Activated CD8-positive, alpha-beta memory T cell treated with anti-CD3 and anti-CD28 coated beads, Interleukin-2, amount 50 U/mL, for 1 hour (primary cell): ENCODE measurements around the gene GRM8.

Experiments used
- DNase-seq: peaks from one replicate; pipeline ENCODE4 v3.0.0-alpha.2; 2020; ENCODE audit errors: extremely low read depth

Gene GRM8

GRCh38 chr7:127230192-127230925 is 22.4 kb downstream of the GRM8 start:
- no peak for DNase-seq

GRCh38 chr7:127226685-127227374 is 25.9 kb downstream of the GRM8 start:
- DNase-seq: no peak

DNA sequence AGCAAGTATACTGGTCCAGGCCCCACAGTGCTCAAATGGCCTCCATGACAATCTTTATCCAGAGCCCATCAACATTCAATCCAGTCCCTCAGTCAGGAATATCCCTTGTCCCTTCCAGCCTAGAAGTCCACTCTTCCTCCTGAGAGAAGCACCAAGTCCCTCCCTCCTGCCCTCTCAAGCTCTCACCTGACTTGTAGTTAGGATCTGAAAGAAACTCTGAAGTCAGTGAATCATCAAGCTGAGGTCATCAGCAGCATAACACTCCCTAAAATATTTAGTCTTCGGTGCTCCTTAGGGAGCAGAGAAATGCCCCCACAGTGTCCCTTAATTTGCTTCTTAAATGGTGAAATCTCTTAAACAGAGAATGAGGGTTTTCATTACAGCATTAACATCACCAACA is 31.0 kb downstream of the GRM8 start:
- no peak for DNase-seq

GRCh38 chr7:127214956-127215718 is 37.6 kb downstream of the GRM8 start:
- no peak for DNase-seq

- no peak for DNase-seq
Measured at GRCh38 chr7:127209886-127210285, 42.9 kb downstream of the GRM8 start.

DNA sequence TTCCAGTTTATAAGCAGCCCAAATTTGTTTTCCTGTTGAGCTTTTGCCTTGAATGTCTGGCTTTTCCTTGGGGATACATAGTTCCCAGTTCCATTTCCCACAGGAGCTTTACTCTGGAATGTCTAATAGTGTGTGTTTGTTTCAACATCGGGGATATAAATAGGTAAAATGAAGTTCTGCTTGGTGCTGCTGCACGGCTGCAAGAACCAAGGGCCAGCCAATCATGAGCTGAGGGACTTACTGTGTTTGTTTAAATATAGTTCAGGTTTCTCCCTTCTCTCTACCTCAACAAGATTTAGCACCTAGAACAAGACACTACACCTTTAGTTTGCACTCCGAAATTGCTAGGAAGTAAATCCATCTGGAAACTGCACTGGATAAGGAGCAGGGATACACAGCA is 43.9 kb downstream of the GRM8 start:
- no peak for DNase-seq

DNA sequence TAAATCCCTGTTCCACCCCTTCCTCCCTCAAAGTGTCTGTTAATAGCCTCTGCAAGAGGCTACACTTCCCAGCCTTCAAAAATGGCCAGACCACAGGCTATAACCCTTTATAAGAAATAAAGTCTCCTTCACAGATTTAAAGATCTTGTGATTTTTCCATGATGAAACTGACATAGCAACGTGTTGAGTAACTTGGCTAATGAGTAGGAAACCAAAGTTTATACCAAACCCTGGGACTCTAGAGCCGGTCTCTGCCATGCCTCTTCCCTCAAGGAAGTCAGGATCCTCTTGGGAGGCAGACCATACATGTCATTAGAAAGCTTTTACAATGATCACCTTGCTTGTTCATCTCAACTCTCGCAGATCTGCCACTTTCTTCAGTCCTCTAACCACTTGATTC is 44.4 kb downstream of the GRM8 start:
- no peak for DNase-seq

GRCh38 chr7:127207806-127208205 is 44.9 kb downstream of the GRM8 start:
- DNase-seq: no peak

DNA sequence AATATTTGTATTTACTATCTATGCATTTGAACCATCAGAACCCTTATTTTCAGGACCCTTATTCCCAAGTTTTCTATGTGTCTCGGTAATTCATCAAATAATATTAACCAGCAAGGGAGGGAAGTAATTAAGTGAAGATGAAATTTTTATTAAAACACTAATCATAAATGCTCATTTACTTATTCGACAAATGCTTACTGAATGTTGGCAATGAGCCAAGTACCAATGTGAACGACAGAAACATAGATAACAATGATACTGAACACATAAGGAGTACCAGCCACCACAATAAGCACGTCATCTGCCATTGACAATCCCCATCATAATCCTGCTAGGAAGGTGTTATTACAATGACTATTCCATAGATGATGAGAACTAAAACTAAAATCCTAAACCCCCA is 45.5 kb downstream of the GRM8 start:
- DNase-seq: no peak

DNA sequence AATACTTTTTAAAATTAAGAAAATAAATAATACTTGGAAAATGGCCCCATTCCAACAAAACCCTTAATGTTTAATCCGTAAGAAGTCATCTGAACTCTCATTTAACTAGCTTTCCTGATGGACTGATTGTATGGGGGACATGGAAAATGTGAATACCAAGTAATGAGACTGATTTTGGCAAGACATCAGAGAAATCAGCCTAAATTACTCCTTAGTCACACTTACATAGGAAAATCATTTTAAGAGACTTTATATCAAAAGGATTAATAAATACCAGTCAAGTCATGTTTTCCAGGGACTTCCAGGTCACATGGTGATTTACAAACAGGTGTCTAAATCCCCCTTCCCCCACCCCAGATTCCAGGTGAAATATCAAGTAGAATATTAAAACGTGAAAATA is 58.2 kb downstream of the GRM8 start:
- DNase-seq: no peak

GRCh38 chr7:127189886-127190285 is 62.9 kb downstream of the GRM8 start:
- DNase-seq: no peak

DNA sequence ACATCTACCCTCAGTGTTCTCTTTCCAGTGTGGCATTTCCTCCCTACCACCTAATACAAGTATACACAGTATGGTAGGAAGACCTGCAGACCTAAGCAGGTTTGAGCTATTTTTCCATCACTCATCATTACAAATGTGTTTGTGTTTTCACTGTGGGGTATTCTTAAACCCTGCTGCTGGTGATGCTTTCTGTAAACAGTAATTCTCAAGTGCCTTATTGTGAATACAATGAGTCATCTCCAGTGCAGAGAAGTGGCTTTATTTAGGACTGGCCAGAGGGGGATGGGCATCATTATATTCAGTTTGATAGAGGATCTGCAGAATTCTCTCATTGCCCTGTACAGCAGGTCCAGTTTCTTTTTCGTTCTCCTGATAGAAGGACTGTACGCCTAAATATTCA is 63.7 kb downstream of the GRM8 start:
- DNase-seq: no peak

- DNase-seq: no peak
Measured at GRCh38 chr7:127187740-127188139, 65.0 kb downstream of the GRM8 start.

- no peak for DNase-seq
Measured at GRCh38 chr7:127186686-127187085, 66.1 kb downstream of the GRM8 start.

- no peak for DNase-seq
Measured at GRCh38 chr7:127177156-127177555, 75.6 kb downstream of the GRM8 start.

- no peak for DNase-seq
Measured at GRCh38 chr7:127162366-127162765, 90.4 kb downstream of the GRM8 start.

DNA sequence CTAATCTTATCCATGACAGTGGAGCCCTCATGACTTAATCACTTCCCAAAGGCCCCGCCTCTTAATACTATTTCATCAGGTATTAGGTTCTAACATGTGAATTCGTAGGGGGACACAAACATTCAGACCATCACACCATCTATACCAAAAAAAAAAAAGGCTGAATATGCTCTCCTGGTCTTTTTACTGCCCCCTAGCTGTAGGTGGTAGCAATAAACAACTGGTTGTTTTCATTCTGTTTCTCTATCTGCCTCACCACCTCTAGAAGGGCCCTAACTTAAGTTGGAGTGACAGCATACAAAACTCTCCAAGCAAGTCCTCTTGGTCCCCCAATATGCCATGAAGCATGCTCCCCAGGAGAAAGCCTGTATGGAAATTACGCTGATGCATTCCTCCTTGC is 94.1 kb downstream of the GRM8 start:
- no peak for DNase-seq

DNA sequence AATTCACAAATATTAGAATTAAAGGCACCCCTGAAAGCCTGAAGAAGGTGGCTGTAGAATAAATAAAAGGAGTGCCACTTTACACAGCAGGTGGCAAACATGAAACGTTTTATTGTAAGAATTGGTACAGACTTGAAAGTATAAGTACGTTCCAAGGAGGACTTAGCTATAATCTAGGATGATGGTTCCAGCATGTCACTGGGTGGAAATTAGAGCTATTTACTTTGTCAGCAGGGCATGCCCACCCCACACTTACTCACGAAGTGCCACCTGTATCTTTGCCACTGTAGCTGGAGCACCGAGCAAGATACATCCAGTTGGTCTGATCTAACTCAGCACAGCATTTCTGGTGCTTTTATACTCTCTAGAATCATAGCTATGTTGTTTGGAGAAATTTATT is 97.8 kb downstream of the GRM8 start:
- DNase-seq: no peak

GRCh38 chr7:127154101-127154500 is 98.6 kb downstream of the GRM8 start:
- DNase-seq: no peak

- no peak for DNase-seq
Measured at GRCh38 chr7:127153315-127153714, 99.4 kb downstream of the GRM8 start.

GRCh38 chr7:127152423-127152822 is 100.3 kb downstream of the GRM8 start:
- no peak for DNase-seq

DNA sequence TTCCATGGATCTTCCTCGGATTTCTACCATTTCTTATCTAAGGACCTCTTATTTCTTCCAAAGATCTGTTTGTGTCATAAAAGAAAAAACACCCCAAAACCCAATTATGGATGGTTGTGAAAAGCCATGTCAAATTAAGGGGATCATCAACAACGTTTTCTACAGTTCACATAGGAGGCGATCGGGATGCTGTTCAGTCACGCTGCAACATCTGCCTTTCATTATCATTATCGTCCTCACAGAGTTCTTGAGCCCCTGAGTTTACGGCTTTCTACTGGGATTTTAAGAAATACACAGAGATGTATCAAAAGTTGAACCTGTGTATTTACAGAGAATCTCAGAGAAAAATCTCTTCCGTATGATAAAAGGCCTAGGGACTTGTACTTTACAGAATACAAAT is 101.4 kb downstream of the GRM8 start:
- no peak for DNase-seq

GRCh38 chr7:127150543-127150942 is 102.2 kb downstream of the GRM8 start:
- DNase-seq: no peak
